ENCODE measurements around the gene EXOC4.

DNA sequence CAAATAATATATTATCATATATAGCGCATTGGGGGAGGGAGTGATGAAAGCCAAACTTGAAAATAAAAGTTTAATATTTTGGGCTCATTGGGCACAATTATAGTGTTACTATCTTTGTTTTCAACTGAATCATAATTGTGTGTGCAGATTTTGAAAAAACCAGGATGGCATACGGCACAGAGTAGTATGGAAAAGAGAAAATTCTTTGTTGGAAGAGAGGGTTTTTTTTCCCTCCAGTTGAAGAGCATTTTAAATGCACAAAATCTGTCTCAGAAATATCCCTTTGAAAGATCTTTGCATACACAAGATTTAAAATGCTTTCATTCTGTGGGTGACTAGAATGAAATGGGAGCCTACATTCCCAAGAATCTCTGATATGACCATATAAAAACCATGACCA, 269.6 kb downstream of the EXOC4 start:
- TF ChIP-seq CHD4 (IDR thresholded peaks at IDR 0.05; ENCODE audit: borderline replicate concordance, low read length) (no peak), ZNF660 (CRISPR knock-in tag; IDR thresholded peaks at IDR 0.05; ENCODE audit: borderline replicate concordance, low read depth) (no peak), ZNF367 (CRISPR knock-in tag; IDR thresholded peaks at IDR 0.05; ENCODE audit: borderline replicate concordance) (no peak), ZSCAN20 (CRISPR knock-in tag; IDR thresholded peaks at IDR 0.05; ENCODE audit: borderline replicate concordance) (no peak), ZNF446 (CRISPR knock-in tag; IDR thresholded peaks at IDR 0.05) (no peak), ESRRA (CRISPR knock-in tag; IDR thresholded peaks at IDR 0.05; ENCODE audit: low read depth) (no peak)
- TF ChIP-seq, protein P1, sequence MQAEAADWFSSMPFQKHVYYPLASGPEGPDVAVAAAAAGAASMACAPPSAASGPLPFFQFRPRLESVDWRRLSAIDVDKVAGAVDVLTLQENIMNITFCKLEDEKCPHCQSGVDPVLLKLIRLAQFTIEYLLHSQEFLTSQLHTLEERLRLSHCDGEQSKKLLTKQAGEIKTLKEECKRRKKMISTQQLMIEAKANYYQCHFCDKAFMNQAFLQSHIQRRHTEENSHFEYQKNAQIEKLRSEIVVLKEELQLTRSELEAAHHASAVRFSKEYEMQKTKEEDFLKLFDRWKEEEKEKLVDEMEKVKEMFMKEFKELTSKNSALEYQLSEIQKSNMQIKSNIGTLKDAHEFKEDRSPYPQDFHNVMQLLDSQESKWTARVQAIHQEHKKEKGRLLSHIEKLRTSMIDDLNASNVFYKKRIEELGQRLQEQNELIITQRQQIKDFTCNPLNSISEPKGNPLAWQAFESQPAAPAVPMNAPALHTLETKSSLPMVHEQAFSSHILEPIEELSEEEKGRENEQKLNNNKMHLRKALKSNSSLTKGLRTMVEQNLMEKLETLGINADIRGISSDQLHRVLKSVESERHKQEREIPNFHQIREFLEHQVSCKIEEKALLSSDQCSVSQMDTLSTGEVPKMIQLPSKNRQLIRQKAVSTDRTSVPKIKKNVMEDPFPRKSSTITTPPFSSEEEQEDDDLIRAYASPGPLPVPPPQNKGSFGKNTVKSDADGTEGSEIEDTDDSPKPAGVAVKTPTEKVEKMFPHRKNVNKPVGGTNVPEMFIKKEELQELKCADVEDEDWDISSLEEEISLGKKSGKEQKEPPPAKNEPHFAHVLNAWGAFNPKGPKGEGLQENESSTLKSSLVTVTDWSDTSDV (CRISPR knock-in tag; IDR thresholded peaks at IDR 0.05): no peak

Data from HepG2 (cell line).